PC-9 (cell line): ENCODE data around the gene ARHGEF33. TPM values are rescaled to one million over a fixed set of nuclear protein-coding genes. Genes with fewer than 3 reads are reported as not detected.
A peak's percentile ranks its signal among the peaks of the same experiment; 100 is the strongest.

Experiments used
- Bru-seq: library from RNA; stranded (reverse); fragments of 400-500 nt; gene quantifications from one replicate; lab custom pipeline; 2021; lab: Mats Ljungman, UMichigan
- BruChase-seq, 2 experiments: library from RNA; stranded (reverse); fragments of 400-500 nt; gene quantifications; one replicate each; lab custom pipeline; 2021; lab: Mats Ljungman, UMichigan
- BruUV-seq: library from RNA; stranded (reverse); fragments of 400-500 nt; replicated peaks from 2 replicates; lab custom pipeline; 2021; lab: Mats Ljungman, UMichigan
- CTCF ChIA-PET: fragments of 300-600 bp; sonication (Branson Sonifier 250); formaldehyde crosslinking; loops from one replicate; lab custom pipeline; 2022; ENCODE audit warnings: antibody characterized with exemption; lab: Charles Lee
- POLR2A ChIA-PET: fragments of 300-600 bp; sonication (Branson Sonifier 250); formaldehyde crosslinking; loops from one replicate; lab custom pipeline; 2022; ENCODE audit warnings: antibody characterized with exemption; ENCODE audit not compliant: unreplicated experiment; lab: Charles Lee
- DNase-seq, 2 experiments: peaks; one replicate each; pipeline versions ENCODE4 v3.0.0 to v3.0.0-alpha.2; 2015 to 2022; ENCODE audit warnings: mixed read lengths in 1 of 2
- H2AFZ ChIP-seq: fragments of 200-600 bp; sonication (generic); 2 replicates; pipeline ENCODE4 v1.8.1; 2017; ENCODE audit warnings: antibody characterized with exemption
- H3F3A ChIP-seq: fragments of 200-600 bp; sonication (generic); 2 replicates; pipeline ENCODE4 v1.8.1; 2017; ENCODE audit warnings: antibody characterized with exemption, mild to moderate bottlenecking, low read depth; ENCODE audit not compliant: insufficient read depth
- H3K27ac ChIP-seq: fragments of 200-600 bp; sonication (generic); 2 replicates; pipeline ENCODE4 v1.6.1; 2016; ENCODE audit warnings: mixed run types
- H3K27me3 ChIP-seq: fragments of 200-600 bp; sonication (generic); 2 replicates; pipeline ENCODE4 v1.6.1; 2016; ENCODE audit warnings: low read depth, mixed run types; ENCODE audit not compliant: insufficient read depth
- H3K36me3 ChIP-seq: fragments of 200-600 bp; sonication (generic); 2 replicates; pipeline ENCODE4 v1.6.1; 2016; ENCODE audit warnings: low read depth, mixed run types
- H3K4me1 ChIP-seq: fragments of 200-600 bp; sonication (generic); replicated peaks from 2 replicates; pipeline ENCODE4 v1.6.1; 2016; ENCODE audit warnings: mixed run types; ENCODE audit not compliant: insufficient read depth
- H3K4me2 ChIP-seq: fragments of 200-600 bp; sonication (generic); 2 replicates; pipeline ENCODE4 v1.6.1; 2017; ENCODE audit warnings: mixed run types
- H3K4me3 ChIP-seq: fragments of 200-600 bp; sonication (generic); 2 replicates; pipeline ENCODE4 v1.6.1; 2016; ENCODE audit warnings: mixed run types
- H3K79me2 ChIP-seq: fragments of 200-600 bp; sonication (generic); 2 replicates; pipeline ENCODE4 v1.6.1; 2017; ENCODE audit warnings: low read depth, mixed run types
- H3K9me2 ChIP-seq: fragments of 200-600 bp; sonication (generic); 2 replicates; pipeline ENCODE4 v1.8.1; 2017; ENCODE audit warnings: mild to moderate bottlenecking; ENCODE audit not compliant: insufficient read depth
- H3K9me3 ChIP-seq: fragments of 200-600 bp; sonication (generic); 2 replicates; pipeline ENCODE4 v1.8.1; 2016; ENCODE audit warnings: low read depth; ENCODE audit not compliant: insufficient read depth
- H4K20me1 ChIP-seq: fragments of 200-600 bp; sonication (generic); 2 replicates; pipeline ENCODE4 v1.8.1; 2017; ENCODE audit not compliant: insufficient read depth
- CTCF ChIP-seq: fragments of 200-600 bp; sonication (generic); conservative IDR thresholded peaks from 2 replicates; pipeline ENCODE4 v1.6.1; 2017; ENCODE audit warnings: mixed run types, antibody characterized with exemption, mild to moderate bottlenecking, moderate library complexity
- EZH2 ChIP-seq: fragments of 200-600 bp; sonication (generic); IDR thresholded peaks from 2 replicates; pipeline ENCODE4 v1.8.0; 2017; ENCODE audit warnings: antibody characterized with exemption, low read depth
- intact Hi-C: fragments of 100-400 bp; cut with micrococcal nuclease; formaldehyde crosslinking; loops from one replicate; pipeline ENCODE4 v1.10.0; 2022; ENCODE audit not compliant: unreplicated experiment
- long read RNA-seq: library from polyadenylated mRNA; stranded (forward); transcript quantifications from one replicate; pipeline ENCODE4 v2.0.0, GENCODE V29; 2022
- total RNA-seq: library from RNA; stranded (reverse); gene quantifications from 2 replicates; pipeline ENCODE4 v1.2.3, GENCODE V29; 2021

The ARHGEF33 gene
- 1.0 and 1.4 TPM in 2 replicates for total RNA-seq
- percentile 26 among the genes with signal in this experiment for Bru-seq, nascent RNA
- percentile 36 among the genes with signal in this experiment for BruChase-seq, experiment 1, labeled RNA remaining after a 2-hour chase
- BruChase-seq, experiment 2, labeled RNA remaining after a 6-hour chase: percentile 26 among the genes with signal in this experiment
- long read RNA-seq, partial matches to known transcripts: 0 of 7 reads
- long read RNA-seq, other reads (novel, unspliced or antisense): 5 of 7 reads

DNA sequence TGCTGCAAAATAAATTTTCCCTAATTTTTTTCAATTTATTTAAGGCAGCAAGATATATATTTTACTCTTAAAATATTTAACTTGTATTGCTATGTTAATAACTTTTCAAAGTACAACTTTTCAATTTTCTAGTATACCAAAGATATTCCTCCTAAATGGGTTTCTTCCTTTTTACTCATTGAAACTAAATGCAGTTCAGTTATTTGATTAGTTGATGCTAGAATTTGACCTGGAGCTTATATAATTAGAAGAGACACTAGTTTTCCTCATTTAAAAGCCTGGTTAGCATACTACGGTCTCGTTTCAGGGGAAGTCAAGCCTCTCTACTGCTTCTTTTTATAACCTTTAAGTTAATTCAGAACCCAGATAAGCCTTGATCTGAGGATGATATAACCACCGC, at the start of gene ARHGEF33:
ARHGEF33 (plus strand) TSS at position 301 of the 400 bp plus-strand sequence. CDS start 29,573 bp downstream, outside the sequence.
- Histone ChIP-seq H3K4me2 (no peak within 1 kb of the TSS), H4K20me1 (no peaks in the 10 kb centered on the region), H3K27me3 (no peaks in the 10 kb centered on the region), H3K9me2 (no peaks in the 10 kb centered on the region), H3K4me3 (no peak within 1 kb of the TSS), H2AFZ (no peak within 1 kb of the TSS), H3K27ac (no peak within 1 kb of the TSS), H3F3A (no peaks in the 10 kb centered on the region), H3K9me3 (no peaks in the 10 kb centered on the region), H3K79me2 (no peaks in the 10 kb centered on the region), H3K4me1 (no peaks in the 10 kb centered on the region), H3K36me3 (no peaks in the 10 kb centered on the region)
- BruUV-seq: no TSS peak
- ChIA-PET POLR2A (no interaction called here), CTCF (no interaction called here)
- TF ChIP-seq EZH2 (no peak), CTCF (no peak)
- DNase-seq: no peak
- intact Hi-C loops: no loop called here

- no peaks in the 10 kb centered on the region for H3K27me3 ChIP-seq
- BruUV-seq: no TSS peak
- CTCF ChIA-PET: no interaction called here
Measured at GRCh38 chr2:38850045-38850444, 39.6 kb upstream of the ARHGEF33 start.

GRCh38 chr2:38856165-38856564, 33.5 kb upstream of the ARHGEF33 start:
- Histone ChIP-seq H3K4me3 (no peak overlapping the region), H4K20me1 (no peaks in the 10 kb centered on the region), H3K9me2 (no peaks in the 10 kb centered on the region), H3K79me2 (no peaks in the 10 kb centered on the region), H3F3A (no peaks in the 10 kb centered on the region), H3K9me3 (no peaks in the 10 kb centered on the region), H2AFZ (no peak overlapping the region), H3K36me3 (peaks cover 33% of the 10 kb centered on the region), H3K27ac (no peak overlapping the region), H3K4me2 (no peak overlapping the region), H3K27me3 (no peaks in the 10 kb centered on the region), H3K4me1 (no peaks in the 10 kb centered on the region)
- ChIA-PET CTCF (no interaction called here), POLR2A (no interaction called here)
- no TSS peak for BruUV-seq
- TF ChIP-seq CTCF (no peak), EZH2 (no peak)
- intact Hi-C loops: no loop called here
- DNase-seq: peak in 1 of 2 experiments; percentile 81

More at GRCh38 chr2:38850045-38850444, 39.6 kb upstream of the ARHGEF33 start:
- TF ChIP-seq EZH2: no peak
- TF ChIP-seq CTCF: no peak
- H3K4me1 ChIP-seq: no peaks in the 10 kb centered on the region
- H3K9me2 ChIP-seq: no peaks in the 10 kb centered on the region
- no peaks in the 10 kb centered on the region for H3K79me2 ChIP-seq
- H4K20me1 ChIP-seq: no peaks in the 10 kb centered on the region
- intact Hi-C loops: no loop called here
- H2AFZ ChIP-seq: no peak overlapping the region
- H3K4me2 ChIP-seq: no peak overlapping the region
- H3F3A ChIP-seq: no peaks in the 10 kb centered on the region
- H3K27ac ChIP-seq: no peak overlapping the region
- no peaks in the 10 kb centered on the region for H3K9me3 ChIP-seq
- no peak overlapping the region for H3K4me3 ChIP-seq
- DNase-seq: no peak
- POLR2A ChIA-PET: interaction anchor here (0.6 kb wide), 1 partner anchor 26 kb away, joined by 9 read pairs; no protein-coding TSS in a partner anchor
- peaks cover 27% of the 10 kb centered on the region for H3K36me3 ChIP-seq
